ENCODE results near the gene AFTPH. TPM values are rescaled to one million over a fixed set of nuclear protein-coding genes. Genes with fewer than 3 reads are reported as not detected.

The AFTPH gene
- total RNA-seq, 1 donor from 2014 or later, result 11.3 TPM

DNA sequence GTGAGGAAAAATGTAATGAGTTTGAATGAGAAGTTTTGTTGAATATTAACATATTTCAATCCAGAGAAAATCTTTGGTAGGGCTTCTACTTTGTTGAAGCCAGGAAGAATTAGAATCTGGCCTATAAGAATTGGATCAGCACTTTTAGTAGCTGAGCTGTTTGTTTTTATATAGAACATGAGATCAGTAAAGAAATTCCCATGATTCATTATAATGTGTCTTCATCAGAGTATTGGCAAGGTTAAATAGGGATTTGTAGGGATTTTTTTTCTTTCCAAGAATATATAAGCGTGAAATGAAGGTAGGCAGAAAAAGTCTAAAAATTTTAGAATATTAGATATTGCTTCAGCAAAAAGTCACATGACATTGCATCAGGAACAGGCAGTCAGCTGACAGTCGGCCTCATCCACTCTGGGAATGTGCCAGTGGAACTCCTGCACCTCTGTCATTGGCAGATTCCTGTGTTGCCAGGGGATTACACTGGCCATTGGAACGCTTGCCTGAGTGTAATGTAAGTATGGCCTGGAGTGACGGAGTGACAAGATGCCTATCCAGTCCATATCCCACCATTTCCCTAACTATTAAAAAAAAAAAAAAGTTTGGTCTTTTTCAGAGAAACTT is 69.0 kb downstream of the AFTPH start:
- TF ChIP-seq, protein P1, sequence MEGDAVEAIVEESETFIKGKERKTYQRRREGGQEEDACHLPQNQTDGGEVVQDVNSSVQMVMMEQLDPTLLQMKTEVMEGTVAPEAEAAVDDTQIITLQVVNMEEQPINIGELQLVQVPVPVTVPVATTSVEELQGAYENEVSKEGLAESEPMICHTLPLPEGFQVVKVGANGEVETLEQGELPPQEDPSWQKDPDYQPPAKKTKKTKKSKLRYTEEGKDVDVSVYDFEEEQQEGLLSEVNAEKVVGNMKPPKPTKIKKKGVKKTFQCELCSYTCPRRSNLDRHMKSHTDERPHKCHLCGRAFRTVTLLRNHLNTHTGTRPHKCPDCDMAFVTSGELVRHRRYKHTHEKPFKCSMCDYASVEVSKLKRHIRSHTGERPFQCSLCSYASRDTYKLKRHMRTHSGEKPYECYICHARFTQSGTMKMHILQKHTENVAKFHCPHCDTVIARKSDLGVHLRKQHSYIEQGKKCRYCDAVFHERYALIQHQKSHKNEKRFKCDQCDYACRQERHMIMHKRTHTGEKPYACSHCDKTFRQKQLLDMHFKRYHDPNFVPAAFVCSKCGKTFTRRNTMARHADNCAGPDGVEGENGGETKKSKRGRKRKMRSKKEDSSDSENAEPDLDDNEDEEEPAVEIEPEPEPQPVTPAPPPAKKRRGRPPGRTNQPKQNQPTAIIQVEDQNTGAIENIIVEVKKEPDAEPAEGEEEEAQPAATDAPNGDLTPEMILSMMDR (IDR thresholded peaks at IDR 0.05; ENCODE audit: borderline replicate concordance), result no peak
- peak; percentile 38 for DNase-seq
- Histone ChIP-seq H3K36me3 (peaks cover 25% of the 10 kb centered on the region), H3K4me1 (peaks cover 7% of the 10 kb centered on the region), H3K27ac (replicated peaks) (peak overlapping the region; percentile 10), H3K9me3 (replicated peaks) (no peaks in the 10 kb centered on the region), H3K27me3 (ENCODE audit: low read depth) (no peaks in the 10 kb centered on the region), H3K4me3 (no peak overlapping the region)
- intact Hi-C loops (cut with micrococcal nuclease), result no loop called here

GRCh38 chr2:64594226-64594989 is 70.3 kb downstream of the AFTPH start:
- peaks cover 25% of the 10 kb centered on the region for H3K36me3 ChIP-seq
- no peaks in the 10 kb centered on the region for H3K9me3 ChIP-seq (replicated peaks)
- H3K27me3 ChIP-seq (ENCODE audit: low read depth), result no peaks in the 10 kb centered on the region
- TF ChIP-seq, protein P1 (IDR thresholded peaks at IDR 0.05; ENCODE audit: borderline replicate concordance), result no peak
- peaks cover 12% of the 10 kb centered on the region for H3K4me1 ChIP-seq
- no peak overlapping the region for H3K27ac ChIP-seq (replicated peaks)
- intact Hi-C loops (cut with micrococcal nuclease), result no loop called here
- no peak overlapping the region for H3K4me3 ChIP-seq
- no peak for DNase-seq

- H3K4me3 ChIP-seq, result no peak overlapping the region
- H3K27me3 ChIP-seq (ENCODE audit: low read depth), result no peaks in the 10 kb centered on the region
- peaks cover 19% of the 10 kb centered on the region for H3K36me3 ChIP-seq
- DNase-seq, result no peak
- H3K27ac ChIP-seq (replicated peaks), result no peak overlapping the region
- intact Hi-C loops (cut with micrococcal nuclease), result no loop called here
- H3K9me3 ChIP-seq (replicated peaks), result no peaks in the 10 kb centered on the region
- TF ChIP-seq, protein P1 (IDR thresholded peaks at IDR 0.05; ENCODE audit: borderline replicate concordance), result peak; percentile 46
- H3K4me1 ChIP-seq, result peaks cover 17% of the 10 kb centered on the region
Observed at GRCh38 chr2:64595397-64596176, 71.5 kb downstream of the AFTPH start.

- Histone ChIP-seq H3K36me3 (no peaks in the 10 kb centered on the region), H3K4me1 (peaks cover 13% of the 10 kb centered on the region), H3K4me3 (no peak overlapping the region), H3K27ac (replicated peaks) (no peak overlapping the region), H3K9me3 (replicated peaks) (no peaks in the 10 kb centered on the region), H3K27me3 (ENCODE audit: low read depth) (no peaks in the 10 kb centered on the region)
- intact Hi-C loops (cut with micrococcal nuclease), result no loop called here
- TF ChIP-seq, protein P1 (IDR thresholded peaks at IDR 0.05; ENCODE audit: borderline replicate concordance), result no peak
- no peak for DNase-seq
Observed at GRCh38 chr2:64598226-64598625, 74.1 kb downstream of the AFTPH start.

DNA sequence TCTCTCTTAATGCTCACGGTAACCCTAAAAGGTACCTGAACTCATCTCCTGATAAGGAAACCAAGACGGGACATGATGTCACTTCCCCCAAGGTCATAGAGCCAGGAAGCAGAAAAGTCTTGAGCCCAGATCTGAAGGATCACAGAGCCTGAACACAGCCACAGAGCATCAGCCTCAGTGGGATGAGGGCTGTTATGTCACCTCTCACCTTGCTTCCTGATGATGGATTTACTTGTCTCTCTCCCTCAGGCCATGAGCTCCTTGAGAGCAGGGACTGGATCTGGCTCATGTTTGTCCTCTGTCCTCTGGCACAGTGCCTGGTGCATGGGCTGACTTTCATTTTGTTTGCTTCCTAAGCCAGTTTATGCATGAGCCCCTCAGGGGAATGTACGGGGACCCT is 75.3 kb downstream of the AFTPH start:
- intact Hi-C loops (cut with micrococcal nuclease), result no loop called here
- Histone ChIP-seq H3K4me1 (peaks cover 10% of the 10 kb centered on the region), H3K36me3 (no peaks in the 10 kb centered on the region), H3K4me3 (no peak overlapping the region), H3K27ac (replicated peaks) (no peak overlapping the region), H3K9me3 (replicated peaks) (peaks cover 4% of the 10 kb centered on the region), H3K27me3 (ENCODE audit: low read depth) (no peaks in the 10 kb centered on the region)
- TF ChIP-seq, protein P1 (IDR thresholded peaks at IDR 0.05; ENCODE audit: borderline replicate concordance), result no peak
- no peak for DNase-seq
